Measurements from ENCODE around the gene SERPINB6.
A peak's percentile ranks its signal among the peaks of the same experiment; 100 is the strongest.

Gene SERPINB6

GRCh38 chr6:2993755-2994317 lies 22.5 kb upstream of the SERPINB6 start:
- Histone ChIP-seq H3K9ac (ENCODE audit: insufficient read length) (no peak overlapping the region), H3K27ac (no peak overlapping the region), H3K4me3 (no peak overlapping the region), H3K36me3 (ENCODE audit: insufficient read depth, low read length) (no peaks in the 10 kb centered on the region), H3K9me3 (ENCODE audit: low read depth, low read length) (no peaks in the 10 kb centered on the region)
- no peak for DNase-seq (ENCODE audit: low read depth, low spot score)
- TF ChIP-seq EZH2 (IDR thresholded peaks at IDR 0.05) (no peak), FOXP2 (optimal IDR thresholded peaks at IDR 0.05; ENCODE audit: control extremely low read depth, extremely low read length, insufficient read depth) (no peak), POLR2AphosphoS5 (IDR thresholded peaks at IDR 0.05; ENCODE audit: borderline replicate concordance, low read depth, low read length) (no peak)

- no peaks in the 10 kb centered on the region for H3K36me3 ChIP-seq (ENCODE audit: insufficient read depth, low read length)
- DNase-seq (ENCODE audit: low read depth, low spot score), result no peak
- H3K9me3 ChIP-seq (ENCODE audit: low read depth, low read length), result no peaks in the 10 kb centered on the region
- no peak overlapping the region for H3K4me3 ChIP-seq
- TF ChIP-seq FOXP2 (optimal IDR thresholded peaks at IDR 0.05; ENCODE audit: control extremely low read depth, extremely low read length, insufficient read depth) (no peak), POLR2AphosphoS5 (IDR thresholded peaks at IDR 0.05; ENCODE audit: borderline replicate concordance, low read depth, low read length) (no peak), EZH2 (IDR thresholded peaks at IDR 0.05) (no peak)
- H3K9ac ChIP-seq (ENCODE audit: insufficient read length), result no peak overlapping the region
- no peak overlapping the region for H3K27ac ChIP-seq
Observed at GRCh38 chr6:2992330-2992979, 21.1 kb upstream of the SERPINB6 start.

- Histone ChIP-seq H3K27ac (peak overlapping the region; percentile 99), H3K4me3 (peak overlapping the region; percentile 81)
Observed at GRCh38 chr6:2990932-2991506, 19.7 kb upstream of the SERPINB6 start.

GRCh38 chr6:2990248-2990931 lies 19.0 kb upstream of the SERPINB6 start:
- Histone ChIP-seq H3K4me3 (peak overlapping the region; percentile 81), H3K36me3 (ENCODE audit: insufficient read depth, low read length) (no peaks in the 10 kb centered on the region), H3K9ac (ENCODE audit: insufficient read length) (peak overlapping the region; percentile 86), H3K27ac (peak overlapping the region; percentile 99), H3K9me3 (ENCODE audit: low read depth, low read length) (no peaks in the 10 kb centered on the region)
- no peak for TF ChIP-seq EZH2 (IDR thresholded peaks at IDR 0.05)
- TF ChIP-seq POLR2AphosphoS5 (IDR thresholded peaks at IDR 0.05; ENCODE audit: borderline replicate concordance, low read depth, low read length), result no peak
- TF ChIP-seq FOXP2 (optimal IDR thresholded peaks at IDR 0.05; ENCODE audit: control extremely low read depth, extremely low read length, insufficient read depth), result no peak
- no peak for DNase-seq (ENCODE audit: low read depth, low spot score)

More at GRCh38 chr6:2990932-2991506, 19.7 kb upstream of the SERPINB6 start:
- DNase-seq (ENCODE audit: low read depth, low spot score), result no peak
- Histone ChIP-seq H3K9me3 (ENCODE audit: low read depth, low read length) (no peaks in the 10 kb centered on the region), H3K9ac (ENCODE audit: insufficient read length) (peak overlapping the region; percentile 63), H3K36me3 (ENCODE audit: insufficient read depth, low read length) (no peaks in the 10 kb centered on the region)
- TF ChIP-seq FOXP2 (optimal IDR thresholded peaks at IDR 0.05; ENCODE audit: control extremely low read depth, extremely low read length, insufficient read depth) (no peak), POLR2AphosphoS5 (IDR thresholded peaks at IDR 0.05; ENCODE audit: borderline replicate concordance, low read depth, low read length) (no peak), EZH2 (IDR thresholded peaks at IDR 0.05) (no peak)

- TF ChIP-seq EZH2 (IDR thresholded peaks at IDR 0.05), result no peak
- no peak for TF ChIP-seq FOXP2 (optimal IDR thresholded peaks at IDR 0.05; ENCODE audit: control extremely low read depth, extremely low read length, insufficient read depth)
- peak; percentile 88 for TF ChIP-seq POLR2AphosphoS5 (IDR thresholded peaks at IDR 0.05; ENCODE audit: borderline replicate concordance, low read depth, low read length)
- H3K9ac ChIP-seq (ENCODE audit: insufficient read length), result peak overlapping the region; percentile 86
- H3K36me3 ChIP-seq (ENCODE audit: insufficient read depth, low read length), result no peaks in the 10 kb centered on the region
- H3K27ac ChIP-seq, result peak overlapping the region; percentile 99
- peak; percentile 98 for DNase-seq (ENCODE audit: low read depth, low spot score)
- peak overlapping the region; percentile 81 for H3K4me3 ChIP-seq
- no peaks in the 10 kb centered on the region for H3K9me3 ChIP-seq (ENCODE audit: low read depth, low read length)
Observed at GRCh38 chr6:2989332-2990247, 18.2 kb upstream of the SERPINB6 start.

- no peak for DNase-seq (ENCODE audit: low read depth, low spot score)
- TF ChIP-seq POLR2AphosphoS5 (IDR thresholded peaks at IDR 0.05; ENCODE audit: borderline replicate concordance, low read depth, low read length) (no peak; the same call in 1 of the 2 replicates), EZH2 (IDR thresholded peaks at IDR 0.05) (no peak), FOXP2 (optimal IDR thresholded peaks at IDR 0.05; ENCODE audit: control extremely low read depth, extremely low read length, insufficient read depth) (no peak)
- Histone ChIP-seq H3K36me3 (ENCODE audit: insufficient read depth, low read length) (no peaks in the 10 kb centered on the region), H3K9ac (ENCODE audit: insufficient read length) (peak overlapping the region; percentile 86), H3K4me3 (peak overlapping the region; percentile 81), H3K27ac (peak overlapping the region; percentile 99), H3K9me3 (ENCODE audit: low read depth, low read length) (no peaks in the 10 kb centered on the region)
Observed at GRCh38 chr6:2988426-2989331, 17.3 kb upstream of the SERPINB6 start.

- peak overlapping the region; percentile 99 for H3K27ac ChIP-seq
- H3K4me3 ChIP-seq, result peak overlapping the region; percentile 81
- peak overlapping the region; percentile 86 for H3K9ac ChIP-seq (ENCODE audit: insufficient read length)
- H3K9me3 ChIP-seq (ENCODE audit: low read depth, low read length), result no peaks in the 10 kb centered on the region
- TF ChIP-seq POLR2AphosphoS5 (IDR thresholded peaks at IDR 0.05; ENCODE audit: borderline replicate concordance, low read depth, low read length), result no peak
- no peak for TF ChIP-seq EZH2 (IDR thresholded peaks at IDR 0.05)
- TF ChIP-seq FOXP2 (optimal IDR thresholded peaks at IDR 0.05; ENCODE audit: control extremely low read depth, extremely low read length, insufficient read depth), result no peak
- H3K36me3 ChIP-seq (ENCODE audit: insufficient read depth, low read length), result no peaks in the 10 kb centered on the region
- DNase-seq (ENCODE audit: low read depth, low spot score), result no peak
Observed at GRCh38 chr6:2988094-2988425, 16.7 kb upstream of the SERPINB6 start.
